GM21529 (cell line): ENCODE data around the gene PTPRZ1.
A peak's percentile ranks its signal among the peaks of the same experiment; 100 is the strongest.

ENCODE experiments used
- ATAC-seq: cut with Tn5 transposase; IDR thresholded peaks from one replicate; pipeline ENCODE4 v1.9.1; 2021; ENCODE audit not compliant: unreplicated experiment

The PTPRZ1 gene

DNA sequence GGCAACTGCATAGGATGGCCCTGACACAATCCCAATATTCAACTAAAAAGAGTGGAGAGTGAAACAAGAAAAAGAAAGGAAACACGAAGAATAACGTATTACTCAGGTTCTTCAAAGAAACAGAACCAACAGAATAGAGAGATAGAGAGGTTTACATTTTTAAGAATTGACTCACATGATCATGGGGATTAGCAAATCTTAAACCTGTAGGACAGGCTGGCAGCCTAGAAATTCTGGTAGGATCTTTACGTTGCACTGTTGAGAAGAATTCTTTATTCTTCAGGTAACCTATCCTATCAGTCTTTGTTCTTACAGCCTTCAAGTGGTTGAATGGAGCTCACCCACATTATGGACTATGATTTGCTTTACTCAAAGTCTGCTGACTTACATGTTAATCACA lies 167.2 kb downstream of the PTPRZ1 start:
- no peak for ATAC-seq

DNA sequence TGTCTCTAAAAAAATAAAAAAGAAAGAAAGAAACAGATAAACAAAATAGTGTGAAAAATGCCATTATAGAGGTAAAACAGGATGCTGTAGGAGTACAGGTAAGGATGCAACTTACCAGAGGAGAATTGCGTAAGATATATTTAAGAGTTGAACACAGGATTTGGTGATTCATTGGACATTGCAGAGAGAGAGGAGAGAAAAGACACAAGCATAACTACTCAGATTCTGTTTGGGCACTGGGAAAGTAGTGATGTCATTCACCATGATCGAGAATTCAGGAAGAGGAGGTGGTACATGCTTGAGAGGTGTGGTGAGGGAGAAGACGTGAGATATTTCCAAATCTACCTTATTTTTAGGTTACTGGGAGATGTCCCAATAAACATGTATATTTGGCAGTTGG lies 173.4 kb downstream of the PTPRZ1 start:
- ATAC-seq, result no peak

DNA sequence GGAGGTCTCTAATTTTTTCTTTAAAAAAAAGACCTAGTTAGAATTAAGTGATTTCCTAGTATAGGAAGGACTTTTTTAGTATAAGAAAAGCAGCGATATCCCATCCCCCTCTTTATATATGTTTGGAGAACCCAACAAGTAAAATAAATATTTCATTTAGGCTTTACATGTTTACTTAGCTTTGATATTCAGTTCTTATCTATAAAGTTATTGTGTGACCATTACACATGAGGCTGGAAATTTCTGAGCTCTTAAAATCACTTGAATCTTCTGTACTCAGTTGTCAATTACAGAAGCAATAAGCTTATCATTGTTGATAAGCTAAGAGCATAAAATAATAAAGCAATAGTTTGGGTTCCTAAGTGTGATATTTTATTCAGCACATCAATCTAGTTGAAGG lies 181.4 kb downstream of the PTPRZ1 start:
- no peak for ATAC-seq

DNA sequence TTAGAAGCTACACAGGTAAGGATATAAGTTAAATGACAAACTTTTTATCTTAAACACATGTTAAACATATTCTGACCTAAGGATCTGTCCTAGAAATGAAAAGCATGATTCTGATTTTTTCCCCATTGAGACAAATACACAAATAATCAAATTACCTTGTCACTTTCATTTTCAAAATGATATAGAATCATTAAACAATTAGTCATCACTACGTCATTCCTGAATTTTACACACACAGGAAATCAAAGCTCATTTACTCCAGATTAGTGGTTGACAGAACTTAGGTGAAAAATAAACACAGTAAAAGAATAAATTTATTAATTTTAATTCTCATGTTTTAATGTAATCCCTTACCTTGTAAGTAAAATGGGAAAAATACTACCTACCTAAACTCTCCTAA lies 182.1 kb downstream of the PTPRZ1 start:
- no peak for ATAC-seq

DNA sequence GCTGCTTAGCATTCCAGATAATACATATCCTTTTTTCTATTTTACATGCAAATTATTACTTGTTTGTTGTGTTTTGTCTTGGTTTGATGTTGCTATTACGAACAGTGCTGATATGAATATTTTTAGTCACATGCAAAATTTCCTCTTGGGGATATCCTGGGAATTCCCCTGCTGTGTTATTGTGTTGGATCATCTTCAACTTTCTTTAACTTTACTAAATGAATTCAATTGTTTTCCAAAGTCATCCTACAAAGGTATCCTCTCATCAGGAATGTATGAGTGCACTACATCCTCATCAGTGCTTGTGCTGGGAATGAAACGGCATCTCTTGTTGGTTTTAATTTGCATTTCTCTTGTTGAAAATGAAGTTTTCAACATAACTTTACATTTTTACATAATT lies 184.0 kb downstream of the PTPRZ1 start:
- no peak for ATAC-seq

DNA sequence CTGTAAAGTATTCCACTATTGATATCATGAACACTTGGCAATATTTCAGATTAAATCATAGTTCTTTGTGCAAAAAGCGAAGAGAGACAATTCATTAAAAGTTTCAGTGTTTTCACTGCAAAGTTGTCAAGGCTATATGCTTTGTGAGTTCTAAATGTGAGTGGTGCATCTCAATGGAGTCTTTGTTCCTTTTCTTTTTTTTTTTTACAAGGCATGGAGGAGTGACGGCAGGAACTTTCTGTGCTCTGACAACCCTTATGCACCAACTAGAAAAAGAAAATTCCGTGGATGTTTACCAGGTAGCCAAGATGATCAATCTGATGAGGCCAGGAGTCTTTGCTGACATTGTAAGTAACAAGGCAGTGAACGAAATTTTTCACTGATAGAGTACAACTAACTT lies 186.6 kb downstream of the PTPRZ1 start:
- ATAC-seq, result no peak

DNA sequence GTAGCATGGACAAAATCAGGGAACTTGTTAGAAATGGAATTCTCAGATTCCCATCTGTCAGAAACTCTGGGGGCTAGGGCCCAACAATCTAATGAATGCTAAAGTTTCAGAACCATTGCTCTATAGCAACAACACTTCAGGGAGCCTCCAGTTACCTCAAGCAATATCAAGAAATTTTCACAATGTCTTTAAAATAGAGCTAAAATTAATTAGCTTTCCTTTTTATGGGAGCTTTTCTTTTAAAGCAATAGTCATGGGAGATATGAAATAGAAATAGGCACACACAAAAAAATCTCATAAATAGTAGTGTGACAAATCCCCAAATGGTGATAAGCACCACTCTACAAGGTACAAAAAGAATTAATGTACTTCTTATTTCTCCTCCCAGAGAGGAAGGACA lies 190.2 kb downstream of the PTPRZ1 start:
- ATAC-seq, result no peak

DNA sequence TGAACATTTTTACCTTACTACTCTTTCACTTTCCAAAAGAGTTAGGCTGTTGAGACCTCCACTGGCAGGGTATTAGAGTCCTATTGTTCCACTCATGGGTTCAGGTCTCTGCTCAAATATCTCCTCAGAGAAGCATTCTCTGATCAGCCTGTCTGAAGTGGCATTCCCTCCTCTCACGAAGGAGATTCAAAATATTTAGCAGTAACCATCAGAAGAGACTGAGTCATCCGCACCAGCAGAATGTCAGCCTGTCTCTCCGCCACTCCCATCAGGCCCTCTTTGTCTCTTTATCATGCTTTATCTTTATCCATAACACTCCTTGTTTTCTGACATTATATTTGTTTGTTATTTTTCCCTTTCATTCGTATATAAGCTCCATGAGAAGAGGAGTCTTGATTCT lies 192.0 kb downstream of the PTPRZ1 start:
- ATAC-seq, result no peak

DNA sequence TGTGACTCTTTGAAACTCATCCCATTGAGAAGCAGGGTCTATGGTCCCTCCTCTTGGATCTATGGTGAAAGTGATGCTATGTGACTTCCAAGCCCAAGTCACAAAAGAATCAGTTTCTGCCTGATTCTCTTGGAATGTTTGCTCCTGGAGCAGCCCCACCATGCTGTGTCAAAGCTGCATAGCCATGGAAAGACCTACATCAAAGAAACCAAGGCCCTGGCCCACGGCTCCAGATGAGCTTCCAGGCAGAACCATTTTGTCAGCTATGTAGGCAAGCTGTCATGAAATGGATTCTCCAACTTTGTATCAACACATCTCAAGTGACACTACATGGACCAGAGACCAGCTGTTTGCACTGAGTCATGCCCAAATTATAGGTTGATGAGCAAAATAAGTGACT lies 194.1 kb downstream of the PTPRZ1 start:
- ATAC-seq, result no peak

DNA sequence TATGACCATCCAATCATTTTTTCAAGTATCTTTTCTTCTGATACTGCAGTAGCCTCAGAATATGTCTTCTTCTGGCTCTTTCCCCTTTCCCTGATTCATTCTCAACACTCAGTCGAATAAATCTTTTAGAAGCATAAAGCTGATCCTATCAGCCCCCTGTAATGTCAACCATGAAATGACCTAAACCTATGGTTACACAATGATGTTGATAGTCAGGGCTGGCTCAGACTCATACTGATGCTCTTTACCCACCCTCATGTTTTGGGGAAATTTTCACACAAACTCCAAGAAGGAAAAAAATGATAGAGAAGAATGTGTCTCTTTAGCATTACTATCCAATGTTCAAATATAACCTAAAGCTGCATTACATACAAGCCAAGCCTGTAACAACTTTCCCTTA lies 195.1 kb downstream of the PTPRZ1 start:
- ATAC-seq, result no peak

DNA sequence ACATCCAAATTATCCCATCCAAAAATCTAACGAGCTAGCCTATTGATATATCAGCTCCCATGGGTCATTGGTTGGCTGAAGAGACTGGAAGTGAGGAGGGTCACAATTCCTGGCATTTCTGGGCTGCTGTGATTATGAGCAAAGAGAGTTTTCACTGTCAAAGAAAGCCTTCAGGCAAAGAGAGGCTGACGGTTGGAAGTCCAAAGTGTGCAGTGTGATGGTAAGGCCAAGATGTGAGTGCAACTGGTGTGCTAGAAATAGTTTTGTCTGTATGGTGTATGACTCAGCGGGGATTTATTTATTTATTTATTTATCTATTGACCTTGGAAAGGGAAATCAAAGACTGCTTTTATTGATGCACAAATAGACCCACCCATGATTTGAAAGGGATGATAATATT lies 196.0 kb downstream of the PTPRZ1 start:
- no peak for ATAC-seq

DNA sequence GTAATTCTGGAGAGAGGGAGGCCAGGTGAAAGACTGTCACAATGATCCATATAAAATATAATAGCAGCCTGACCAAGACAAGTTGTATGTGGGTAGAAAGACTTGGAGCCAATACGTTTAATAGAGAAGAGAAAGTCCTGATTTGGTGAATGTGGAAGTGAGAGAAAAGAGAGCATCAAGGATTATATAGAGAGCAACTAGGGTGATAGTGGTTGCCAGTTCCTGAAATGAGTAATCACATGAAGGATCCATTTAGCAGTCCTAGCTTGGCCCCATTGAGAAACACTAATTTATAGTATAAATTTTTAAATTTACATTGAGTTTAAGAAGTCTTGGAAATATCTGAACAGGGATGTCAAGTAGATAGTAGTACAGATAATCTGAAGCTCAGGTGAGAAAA lies 197.1 kb downstream of the PTPRZ1 start:
- no peak for ATAC-seq

DNA sequence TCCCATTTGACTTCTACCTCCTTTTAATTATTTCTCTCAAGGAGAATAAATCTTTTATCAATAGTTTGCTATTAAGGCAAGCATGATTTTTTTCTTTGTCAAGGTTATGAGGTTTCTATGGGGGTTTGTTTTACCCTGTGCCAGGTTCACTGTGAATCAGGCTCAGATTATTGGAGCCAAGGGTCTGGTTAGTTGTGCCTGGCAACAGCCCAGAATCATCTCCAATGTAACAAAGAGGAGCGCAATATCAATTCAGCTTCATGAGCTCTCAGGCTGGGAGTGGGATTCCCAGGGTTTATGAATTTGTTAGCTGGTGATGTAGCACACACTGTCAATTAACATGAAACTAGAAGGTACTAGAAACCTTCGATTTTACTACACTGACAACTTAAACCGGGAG lies 197.9 kb downstream of the PTPRZ1 start:
- no peak for ATAC-seq

DNA sequence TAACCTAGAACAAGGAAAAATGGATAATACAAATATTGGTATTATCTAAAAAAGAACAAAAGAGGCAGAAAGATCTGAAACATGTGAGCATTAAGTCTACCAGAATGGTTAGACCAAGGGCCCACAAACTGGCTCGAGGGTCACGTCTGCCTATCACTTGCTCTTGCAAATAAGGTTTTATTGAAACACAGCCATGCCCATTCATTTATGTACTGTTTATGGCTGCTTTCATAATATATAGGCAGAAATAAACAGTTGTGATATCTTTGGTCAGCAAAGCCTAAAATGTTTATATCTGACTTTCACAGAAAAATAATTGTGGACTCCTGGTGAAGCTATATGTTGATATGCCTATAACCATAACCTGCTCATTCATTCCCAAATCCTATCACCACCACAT lies 199.3 kb downstream of the PTPRZ1 start:
- ATAC-seq, result no peak

DNA sequence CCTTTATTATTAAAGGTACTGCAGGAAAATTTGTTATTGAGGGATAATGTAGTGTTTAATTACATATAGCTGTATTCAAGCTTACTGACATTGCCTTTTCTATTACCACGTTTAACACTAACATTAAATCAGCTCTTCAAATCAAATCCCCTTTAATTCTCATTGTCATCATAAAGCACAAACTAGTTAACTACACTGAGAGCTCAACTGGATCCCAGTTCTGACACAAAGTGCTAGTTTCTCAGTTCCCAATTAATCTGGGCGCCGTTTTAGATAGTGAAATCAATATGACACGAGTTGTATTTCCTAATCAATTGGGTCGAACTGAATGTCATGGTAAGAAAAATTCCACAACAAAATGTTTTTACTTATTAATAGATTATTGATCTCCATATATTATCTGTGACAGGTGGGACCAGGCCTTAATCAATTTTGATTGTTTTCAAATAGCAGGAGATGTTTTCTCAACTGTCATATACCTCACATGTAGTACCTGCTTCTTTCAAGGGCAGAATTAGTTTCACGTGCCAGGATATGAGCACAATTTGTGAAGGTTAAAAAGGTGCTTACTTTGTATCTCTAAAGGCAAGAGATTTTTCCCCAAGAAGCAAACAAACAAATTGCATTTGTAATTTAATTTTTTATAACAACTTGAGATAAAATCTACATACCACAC lies 200.1 kb downstream of the PTPRZ1 start:
- no peak for ATAC-seq

DNA sequence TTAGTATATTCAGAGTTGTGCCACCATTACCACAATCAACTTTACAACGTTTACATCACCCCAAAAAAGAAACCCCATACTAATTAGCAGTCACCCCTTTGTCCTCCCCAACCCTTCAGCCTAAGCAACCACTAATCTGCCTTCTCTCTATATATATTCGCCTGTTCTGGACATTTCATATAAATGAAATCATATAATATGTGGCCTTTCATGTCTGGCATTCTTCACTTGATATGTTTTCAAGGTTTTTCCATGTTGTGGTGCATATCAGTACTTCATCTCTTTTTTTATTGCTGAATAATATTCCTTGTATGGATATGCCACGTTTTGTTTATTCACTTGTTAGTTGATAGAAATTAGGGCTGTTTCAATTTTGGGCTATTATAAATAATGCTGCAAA lies 200.7 kb downstream of the PTPRZ1 start:
- ATAC-seq, result no peak

DNA sequence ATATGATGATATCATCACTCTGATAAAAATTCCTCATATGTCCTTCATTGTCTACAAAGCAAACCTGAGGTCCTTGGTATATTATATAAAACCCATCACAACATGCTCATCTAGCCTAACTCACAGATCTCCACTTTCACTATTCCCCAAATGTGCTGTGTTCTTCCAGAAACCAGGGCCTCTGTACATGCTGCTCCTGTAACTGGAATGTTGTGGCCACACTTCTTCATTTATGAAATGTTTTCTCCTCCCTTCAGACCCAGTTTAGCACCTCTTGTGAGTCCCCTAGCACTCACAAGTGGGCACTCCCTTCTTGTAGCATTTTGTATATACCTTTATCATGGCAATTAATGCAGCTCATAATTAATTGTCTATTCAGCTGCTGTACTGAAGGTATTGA lies 209.2 kb downstream of the PTPRZ1 start:
- ATAC-seq, result no peak

DNA sequence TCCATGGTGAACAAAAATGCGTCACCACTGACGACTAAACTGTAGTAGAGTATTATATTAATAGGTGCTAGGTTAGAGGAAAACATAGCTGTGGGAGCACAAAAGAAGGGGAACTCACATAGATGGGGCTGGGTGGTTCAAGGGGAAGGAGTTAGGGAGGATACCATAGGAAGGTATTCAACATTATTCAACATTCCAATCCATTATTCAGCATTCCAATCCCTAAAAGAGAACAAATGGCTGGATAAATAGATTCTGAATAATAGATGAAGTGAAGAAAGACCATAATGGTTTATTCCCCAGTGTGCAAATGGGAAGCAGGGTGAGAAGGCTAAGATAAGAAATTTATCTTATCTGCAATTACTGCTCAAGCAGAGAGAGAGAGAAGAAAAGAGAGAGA lies 209.7 kb downstream of the PTPRZ1 start:
- no peak for ATAC-seq

DNA sequence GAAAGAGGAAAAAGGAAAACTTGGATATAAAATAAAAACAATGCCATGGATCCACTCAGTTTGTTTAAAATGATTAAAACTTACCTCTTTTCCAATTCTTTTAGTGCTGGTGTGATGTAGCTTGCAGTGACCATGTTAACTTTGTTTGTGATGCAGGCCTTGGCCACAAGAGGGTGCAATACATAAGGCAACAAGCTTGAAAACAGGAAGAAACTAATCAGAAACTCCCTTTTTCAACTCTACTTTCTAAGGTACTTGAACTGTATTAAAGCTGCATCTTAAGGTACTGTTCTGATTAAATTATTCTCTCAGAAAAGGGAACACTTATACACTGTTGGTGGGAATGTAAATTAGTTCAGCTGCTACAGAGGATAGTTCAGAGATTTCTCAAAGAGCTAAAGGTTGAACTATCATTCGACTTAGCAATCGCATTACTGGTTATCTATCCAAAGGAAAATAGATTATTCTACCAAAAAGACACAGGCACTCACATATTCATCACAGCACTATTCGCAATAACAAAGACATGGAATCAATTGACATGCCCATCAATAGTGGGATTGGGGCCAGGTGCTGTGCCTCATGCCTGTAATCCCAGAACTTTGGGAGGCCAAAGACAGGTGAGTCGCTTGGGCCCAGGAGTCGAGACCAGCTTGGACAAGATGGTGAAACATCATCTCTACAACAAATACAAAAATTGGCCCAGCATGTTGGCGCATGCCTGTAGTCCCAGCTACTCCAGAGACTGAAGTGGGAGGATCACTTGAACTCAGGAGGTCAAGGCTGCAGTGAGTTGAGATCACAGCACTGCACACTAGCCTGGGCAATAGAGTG lies 220.2 kb downstream of the PTPRZ1 start:
- ATAC-seq, result peak; percentile 98

DNA sequence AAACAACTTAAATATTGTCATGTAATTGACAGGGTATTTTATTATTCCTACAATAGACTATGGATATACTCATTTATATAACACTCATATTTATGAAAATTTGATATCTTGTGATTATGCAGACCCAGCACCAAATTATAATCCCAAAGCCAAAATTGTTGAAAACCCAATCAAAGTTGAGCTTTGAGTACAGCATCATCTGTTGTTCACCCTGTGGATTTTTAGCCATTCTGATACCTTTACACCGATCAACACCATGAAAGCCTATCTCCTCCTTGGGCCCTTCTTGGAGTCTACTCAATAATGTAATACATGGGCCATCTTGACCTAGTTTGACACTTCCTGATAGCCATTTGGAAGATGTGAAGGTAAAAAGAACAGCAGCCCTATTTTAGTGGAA lies 221.6 kb downstream of the PTPRZ1 start:
- ATAC-seq, result no peak

DNA sequence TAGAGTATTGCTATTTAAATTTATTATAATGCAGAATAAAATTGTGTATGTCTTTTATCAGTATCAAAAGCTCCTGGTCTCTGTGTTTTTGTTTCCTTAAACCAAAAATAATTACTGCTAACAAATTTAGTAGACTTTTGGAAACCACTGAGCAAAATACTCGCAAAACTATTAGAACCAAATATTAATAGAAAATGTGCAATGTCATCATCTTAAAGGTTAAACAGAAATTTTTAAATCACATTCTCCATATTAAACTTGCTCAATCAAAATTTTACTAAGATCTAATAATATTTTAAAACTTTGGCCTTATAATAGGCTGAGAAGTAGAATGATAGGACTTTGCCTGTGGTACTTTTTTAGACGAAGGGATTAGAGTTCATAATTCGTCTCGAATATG lies 222.7 kb downstream of the PTPRZ1 start:
- ATAC-seq, result no peak

DNA sequence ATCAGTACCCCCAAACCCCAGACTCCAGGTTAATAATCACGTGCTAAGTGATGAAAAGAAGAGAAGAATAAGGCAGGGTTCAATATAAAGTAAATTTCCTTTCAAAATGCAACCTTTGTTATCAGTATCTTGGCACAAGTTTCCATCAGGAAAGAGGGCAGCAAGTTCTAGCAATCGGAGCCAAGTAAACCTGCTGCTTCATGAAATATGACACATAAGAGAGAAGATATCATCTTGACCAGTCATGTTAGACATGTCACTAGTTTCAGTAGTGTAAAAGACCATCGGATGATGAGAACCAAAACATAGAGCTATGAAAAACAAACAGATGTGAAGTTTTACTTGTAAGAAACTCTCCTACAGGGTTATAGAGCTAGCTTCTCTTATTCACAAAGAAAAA lies 227.1 kb downstream of the PTPRZ1 start:
- ATAC-seq, result no peak

DNA sequence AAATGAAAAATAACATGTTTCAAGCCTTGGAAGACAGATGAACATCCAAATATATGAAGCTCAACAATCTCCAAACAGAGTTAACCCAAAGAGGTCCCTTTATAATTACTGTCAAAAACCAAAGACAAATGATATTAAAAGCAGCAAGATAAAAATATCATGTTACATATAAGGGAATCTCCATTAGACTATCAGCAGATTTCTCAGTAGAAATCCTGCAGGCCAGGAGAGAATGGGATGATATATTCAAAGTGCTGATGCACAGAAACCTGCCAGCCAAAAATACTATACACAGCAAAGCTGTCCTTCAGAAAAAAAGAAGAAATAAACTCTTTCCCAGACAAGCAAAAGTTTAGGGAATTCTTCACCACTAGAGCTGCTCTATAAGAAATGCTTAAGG lies 230.1 kb downstream of the PTPRZ1 start:
- no peak for ATAC-seq
